B cell (primary cell): Measurements from ENCODE around the gene EMID1. TPM values are rescaled to one million over a fixed set of nuclear protein-coding genes. Genes with fewer than 3 reads are reported as not detected.

Experiments
- ATAC-seq: fragments of 200-7000 bp; cut with Tn5 transposase; one replicate; pipeline ENCODE4 v1.10.0; 2021; ENCODE audit warnings: low read depth, mild to moderate bottlenecking, moderate number of reproducible peaks, moderate library complexity
- CTCF ChIA-PET: fragments of 350-600 bp; sonication (Branson Sonifier 250); formaldehyde crosslinking; loops from one replicate; lab custom pipeline; 2021; ENCODE audit warnings: antibody characterized with exemption, inconsistent platforms; lab: Charles Lee
- POLR2A ChIA-PET: fragments of 350-600 bp; sonication (Branson Sonifier 250); formaldehyde crosslinking; loops from one replicate; lab custom pipeline; 2021; ENCODE audit warnings: antibody characterized with exemption; lab: Charles Lee
- DNase-seq: peaks from one replicate; pipeline ENCODE4 v3.0.0; 2013
- H2AFZ ChIP-seq: 2 replicates; pipeline ENCODE4 v1.6.1; 2012; ENCODE audit warnings: mild to moderate bottlenecking, low read depth, low read length; ENCODE audit not compliant: insufficient read depth, poor library complexity, severe bottlenecking
- H3K27ac ChIP-seq, 2 donors: 1 replicate in 1 of 2; 2 replicates in 1 of 2; pipeline ENCODE4 v1.5.1; 2012 to 2013; ENCODE audit warnings: low read length in 2 of 2, mild to moderate bottlenecking in 2 of 2, moderate library complexity in 1 of 2
- H3K27me3 ChIP-seq, 4 experiments: fragments of 200-600 bp in 1 of 4; sonication (generic) in 1 of 4; replicated peaks in 1 of 4; 1 replicate in 2 of 4; 2 replicates in 2 of 4; pipeline versions ENCODE4 v1.6.1 to v1.7.0; 2013 to 2016; ENCODE audit warnings: low read length in 3 of 4, mild to moderate bottlenecking in 2 of 4, mixed read lengths in 1 of 4, moderate library complexity in 1 of 4; ENCODE audit not compliant: insufficient read depth in 4 of 4, control insufficient read depth in 3 of 4; ENCODE audit errors: control extremely low read depth in 1 of 4
- H3K36me3 ChIP-seq, 2 experiments: replicated peaks in 1 of 2; 1 replicate in 1 of 2; 2 replicates in 1 of 2; pipeline versions ENCODE4 v1.6.1 to v1.7.1; 2013; ENCODE audit warnings: low read length in 1 of 2; ENCODE audit not compliant: insufficient read depth in 2 of 2, control insufficient read depth in 1 of 2; ENCODE audit errors: control extremely low read depth in 1 of 2, extremely low read depth in 1 of 2
- H3K4me1 ChIP-seq, 2 donors: fragments of 200-600 bp in 1 of 2; sonication (generic) in 1 of 2; 1 replicate in 1 of 2; 2 replicates in 1 of 2; pipeline versions ENCODE4 v1.5.1 to v1.6.1; 2013 to 2017; ENCODE audit warnings: low read length in 2 of 2; ENCODE audit not compliant: control insufficient read depth in 2 of 2, insufficient read depth in 2 of 2
- H3K4me2 ChIP-seq: replicated peaks from 2 replicates; pipeline ENCODE3; 2012; ENCODE audit warnings: mild to moderate bottlenecking, low read depth, low read length; ENCODE audit not compliant: poor library complexity, severe bottlenecking
- H3K4me3 ChIP-seq, 5 experiments: fragments of 200-600 bp in 1 of 5; sonication (generic) in 1 of 5; 1 replicate in 3 of 5; 2 replicates in 2 of 5; pipeline versions ENCODE4 v1.5.1 to v1.7.0; 2011 to 2016; ENCODE audit warnings: low read length in 4 of 5, mild to moderate bottlenecking in 4 of 5, low read depth in 2 of 5, control low read depth in 1 of 5, moderate library complexity in 1 of 5; ENCODE audit not compliant: insufficient read depth in 1 of 5; ENCODE audit errors: control extremely low read depth in 1 of 5, extremely low read depth in 1 of 5
- H3K79me2 ChIP-seq: fragments of 200-600 bp; sonication (generic); one replicate; pipeline ENCODE4 v1.6.0; 2016; ENCODE audit warnings: low read length; ENCODE audit not compliant: control insufficient read depth, insufficient read depth
- H3K9ac ChIP-seq: fragments of 200-600 bp; sonication (generic); 2 replicates; pipeline ENCODE4 v1.6.1; 2017; ENCODE audit warnings: mild to moderate bottlenecking, low read length, moderate library complexity
- H3K9me3 ChIP-seq, 3 donors: one replicate each; pipeline versions ENCODE4 v1.6.1 to v1.7.1; 2013; ENCODE audit warnings: low read length in 2 of 3; ENCODE audit not compliant: control insufficient read depth in 2 of 3, insufficient read depth in 1 of 3; ENCODE audit errors: control extremely low read depth in 1 of 3
- H4K20me1 ChIP-seq: 2 replicates; pipeline ENCODE4 v1.6.0; 2012; ENCODE audit warnings: mild to moderate bottlenecking, low read length; ENCODE audit not compliant: insufficient read depth, control insufficient read depth, poor library complexity, severe bottlenecking
- H3K27ac Mint-ChIP-seq: one replicate; pipeline ENCODE4 v1.8.0; 2021; ENCODE audit warnings: mixed read lengths
- H3K27me3 Mint-ChIP-seq: one replicate; pipeline ENCODE4 v1.8.0; 2021; ENCODE audit warnings: mixed read lengths
- H3K4me1 Mint-ChIP-seq: one replicate; pipeline ENCODE4 v1.8.0; 2021; ENCODE audit warnings: mixed read lengths
- H3K4me3 Mint-ChIP-seq: one replicate; pipeline ENCODE4 v1.8.0; 2021; ENCODE audit warnings: mixed read lengths
- H3K9me3 Mint-ChIP-seq: one replicate; pipeline ENCODE4 v1.8.0; 2022; ENCODE audit warnings: mixed read lengths; ENCODE audit not compliant: insufficient read depth
- CTCF ChIP-seq: fragments of 200-600 bp; IDR thresholded peaks from one replicate; pipeline ENCODE4 v1.8.0; 2022; ENCODE audit warnings: antibody characterized with exemption, mild to moderate bottlenecking
- EZH2 ChIP-seq: IDR thresholded peaks from 2 replicates; pipeline ENCODE4 v1.6.1; 2012; ENCODE audit warnings: borderline replicate concordance, low read depth, mild to moderate bottlenecking, moderate library complexity, low read length; ENCODE audit not compliant: insufficient read depth, poor library complexity, severe bottlenecking
- WGBS: methylation state at CpG from one replicate; pipeline ENCODE4 v1.1.5; 2013; ENCODE audit warnings: missing lambda C conversion rate; ENCODE audit not compliant: insufficient coverage; 5-methylcytosine and 5-hydroxymethylcytosine counted together
- intact Hi-C: fragments of 100-400 bp; cut with micrococcal nuclease; formaldehyde crosslinking; loops from one replicate; pipeline ENCODE4 v1.10.0; 2022
- polyA plus RNA-seq: library from polyadenylated mRNA; depleted of rRNA; stranded (reverse); fragments of >200 nt; gene quantifications from 2 replicates; pipeline ENCODE4 v1.2.3, GENCODE V29; 2012
- total RNA-seq, 2 donors: library from RNA; stranded (reverse); fragments of 120-200 nt in 1 of 2; gene quantifications; 1 replicate in 1 of 2; 2 replicates in 1 of 2; pipeline versions ENCODE4 v1.2.3 to v1.2.4, GENCODE V29; 2013 to 2022

EMID1 gene
- total and polyA plus RNA-seq, 2 donors (not counting 1 experiment from before 2014, with no cell fraction given), result not detected

DNA sequence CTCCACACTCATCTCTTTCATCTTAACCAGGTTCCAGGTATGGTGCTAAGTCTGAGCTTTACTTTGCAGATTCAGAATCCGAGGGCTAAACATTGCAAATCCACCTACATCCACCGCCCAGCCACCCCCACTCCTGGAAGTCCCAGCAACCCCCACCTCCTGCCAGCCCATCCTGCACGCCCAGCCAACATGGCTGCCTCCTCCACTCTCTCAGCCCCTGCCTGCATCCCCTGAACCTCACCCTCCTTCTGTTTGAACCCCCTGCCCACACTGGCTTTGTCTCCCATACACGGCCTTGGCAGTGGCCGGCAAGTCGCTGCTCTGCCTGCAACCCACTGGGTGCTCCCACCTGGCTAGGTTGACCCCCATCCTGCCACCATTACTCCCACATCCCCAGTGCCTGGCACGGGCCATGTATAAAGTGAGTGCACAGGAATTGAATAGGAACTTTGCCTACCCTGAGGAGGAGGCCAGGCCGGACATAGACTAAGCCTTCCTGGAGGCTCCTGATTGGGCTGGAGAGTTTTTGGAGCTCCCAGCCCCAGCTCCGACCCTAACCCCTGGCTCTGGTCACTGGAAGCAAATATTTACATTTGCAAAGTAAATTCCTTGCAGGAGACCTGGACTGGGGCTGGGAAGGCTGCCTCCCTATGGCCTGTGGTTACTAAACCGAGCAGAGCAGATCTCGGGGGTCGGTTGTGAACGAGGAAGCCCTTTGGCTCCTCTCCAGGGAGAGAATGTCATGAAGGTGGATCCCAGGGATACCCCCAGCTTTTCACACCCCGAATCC, 14.4 kb downstream of the EMID1 start:
- WGBS, result 93% methylated on average over 12 of the region's 14 CpGs
- ATAC-seq (no peak), DNase-seq (no peak)
- no peaks in the 10 kb centered on the region for H3K4me1 ChIP-seq
- no peaks in the 10 kb centered on the region for H4K20me1 ChIP-seq
- H3K36me3 ChIP-seq, result no peaks in the 10 kb centered on the region
- no peak overlapping the region for H2AFZ ChIP-seq
- H3K9ac ChIP-seq, result no peak overlapping the region
- H3K27ac ChIP-seq, result no peak overlapping the region
- Mint-ChIP-seq H3K27ac (no peak overlapping the region), H3K27me3 (peaks cover 29% of the 10 kb centered on the region), H3K4me3 (no peak overlapping the region), H3K4me1 (no peaks in the 10 kb centered on the region), H3K9me3 (no peaks in the 10 kb centered on the region)
- intact Hi-C loops, result no loop called here
- H3K79me2 ChIP-seq, result no peaks in the 10 kb centered on the region
- peaks cover 0 to 11% (median 0%) of the 10 kb centered on the region in 4 experiments for H3K27me3 ChIP-seq
- H3K9me3 ChIP-seq, result no peaks in the 10 kb centered on the region
- H3K4me2 ChIP-seq, result no peak overlapping the region
- ChIA-PET POLR2A (no interaction called here), CTCF (no interaction called here)
- TF ChIP-seq EZH2 (no peak), CTCF (no peak)
- no peak overlapping the region for H3K4me3 ChIP-seq

- no peaks in the 10 kb centered on the region for H4K20me1 ChIP-seq
- peaks cover 0 to 11% (median 0%) of the 10 kb centered on the region in 4 experiments for H3K27me3 ChIP-seq
- TF ChIP-seq EZH2, result no peak
- no peak for TF ChIP-seq CTCF
- H3K9me3 ChIP-seq, result no peaks in the 10 kb centered on the region
- 94% methylated on average over 17 of the region's 19 CpGs for WGBS
- intact Hi-C loops, result no loop called here
- H3K4me1 Mint-ChIP-seq, result no peaks in the 10 kb centered on the region
- H3K9ac ChIP-seq, result no peak overlapping the region
- H3K79me2 ChIP-seq, result no peaks in the 10 kb centered on the region
- no peaks in the 10 kb centered on the region for H3K9me3 Mint-ChIP-seq
- no peak overlapping the region for H3K27ac Mint-ChIP-seq
- H3K4me1 ChIP-seq, result no peaks in the 10 kb centered on the region
- ATAC-seq (no peak), DNase-seq (no peak)
- CTCF ChIA-PET, result interaction anchor here (1.0 kb wide), 1 partner anchor 21 kb away, joined by 3 read pairs; no protein-coding TSS in a partner anchor
- peaks cover 23% of the 10 kb centered on the region for H3K27me3 Mint-ChIP-seq
- H3K36me3 ChIP-seq, result no peaks in the 10 kb centered on the region
- H3K4me3 ChIP-seq, result no peak overlapping the region
- POLR2A ChIA-PET, result no interaction called here
- H3K27ac ChIP-seq, result no peak overlapping the region
- H3K4me3 Mint-ChIP-seq, result no peak overlapping the region
- H3K4me2 ChIP-seq, result no peak overlapping the region
- no peak overlapping the region for H2AFZ ChIP-seq
Measured at GRCh38 chr22:29224121-29224858, 18.6 kb downstream of the EMID1 start.
